Rectal smooth muscle tissue (tissue), 1 donor: ENCODE data around the gene P3H1.
"Not testable (repeated sequence)": the region's sequence is repeated elsewhere in the genome, so short reads cannot be mapped to it uniquely, and the experiment has no call there.

Experiments
- H3K27ac ChIP-seq: one replicate; pipeline ENCODE4 v1.7.0; 2013; ENCODE audit warnings: low read depth, low read length, inconsistent platforms
- H3K27me3 ChIP-seq: one replicate; pipeline ENCODE4 v1.7.0; 2013; ENCODE audit warnings: low read length; ENCODE audit not compliant: control insufficient read depth, insufficient read depth
- H3K36me3 ChIP-seq: one replicate; pipeline ENCODE4 v1.7.0; 2013; ENCODE audit warnings: low read length; ENCODE audit not compliant: control insufficient read depth, insufficient read depth
- H3K4me1 ChIP-seq: one replicate; pipeline ENCODE4 v1.7.0; 2013; ENCODE audit warnings: low read length; ENCODE audit not compliant: control insufficient read depth, insufficient read depth
- H3K4me3 ChIP-seq: one replicate; pipeline ENCODE4 v1.7.0; 2013; ENCODE audit warnings: low read length
- H3K9ac ChIP-seq: one replicate; pipeline ENCODE4 v1.7.0; 2013; ENCODE audit warnings: low read length

Gene P3H1

DNA sequence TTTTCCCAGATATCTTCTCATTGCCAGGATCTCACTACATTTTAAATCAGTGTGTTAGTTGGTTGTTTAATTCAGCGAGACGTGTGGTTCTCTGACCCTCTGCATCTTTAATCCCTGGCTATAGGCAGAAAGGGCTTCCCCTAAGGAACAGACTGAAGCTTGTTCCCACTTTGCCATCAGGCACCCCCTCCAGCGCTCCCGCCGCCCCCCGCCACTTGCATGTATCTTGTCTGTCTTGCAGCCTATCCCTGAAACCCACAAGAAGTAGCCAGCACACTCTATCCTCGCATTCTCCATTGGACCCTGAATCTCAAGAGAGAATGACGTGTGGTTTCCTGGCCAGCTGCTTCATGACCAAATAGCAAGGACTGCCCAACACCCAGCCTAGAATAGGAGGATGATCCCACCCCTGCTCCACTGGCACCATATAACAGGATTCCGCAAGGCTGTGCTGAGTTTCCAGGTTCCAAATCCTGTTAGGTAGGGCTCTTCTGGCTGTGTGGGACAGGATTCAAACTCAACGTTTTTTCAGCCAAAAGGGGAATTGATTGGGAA lies 34.6 kb downstream of the P3H1 start:
- Histone ChIP-seq H3K36me3 (no peaks in the 10 kb centered on the region), H3K9ac (no peak overlapping the region), H3K27ac (no peak overlapping the region), H3K27me3 (no peaks in the 10 kb centered on the region), H3K4me1 (no peaks in the 10 kb centered on the region), H3K4me3 (no peak overlapping the region)

DNA sequence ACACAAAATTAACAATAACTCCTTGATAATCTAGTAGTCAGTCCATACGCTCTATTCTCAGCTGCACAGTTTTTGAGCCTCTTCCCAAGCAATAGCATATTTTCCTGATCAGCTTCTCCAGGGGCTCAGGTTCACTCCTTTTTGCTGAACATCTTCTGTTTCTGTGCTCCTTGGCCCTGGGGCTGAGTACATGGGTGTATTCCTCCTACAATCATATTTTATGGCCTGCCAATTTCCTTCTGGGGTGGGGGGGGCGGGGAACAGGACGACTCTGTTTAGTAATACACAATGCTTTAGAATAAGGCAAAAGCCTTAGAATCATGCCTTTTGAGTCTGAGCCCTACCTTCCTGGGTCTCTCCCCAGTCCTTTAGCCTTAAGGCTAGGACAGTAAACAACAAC lies 35.2 kb downstream of the P3H1 start:
- Histone ChIP-seq H3K36me3 (no peaks in the 10 kb centered on the region), H3K4me1 (no peaks in the 10 kb centered on the region), H3K4me3 (no peak overlapping the region), H3K27ac (no peak overlapping the region), H3K9ac (no peak overlapping the region), H3K27me3 (no peaks in the 10 kb centered on the region)

DNA sequence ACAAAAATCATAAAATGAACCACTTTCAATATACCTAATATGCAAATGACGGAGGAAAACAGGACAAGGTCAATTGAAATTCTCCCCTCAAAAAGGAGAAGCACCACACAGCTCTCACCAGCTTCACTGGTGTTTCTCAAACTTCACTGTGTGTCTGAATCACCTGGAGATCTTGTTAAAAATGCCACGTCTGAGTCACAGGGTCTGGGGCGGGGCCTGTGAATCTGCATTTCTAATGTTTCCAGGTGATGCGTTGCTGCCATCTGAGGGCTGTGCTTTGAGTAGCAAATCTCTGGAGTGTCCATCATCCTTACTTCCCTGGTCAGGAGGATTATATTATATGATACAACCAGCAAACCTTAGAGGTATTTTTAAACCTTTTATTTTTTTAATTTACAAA lies 35.8 kb downstream of the P3H1 start:
- no peak overlapping the region for H3K27ac ChIP-seq
- H3K4me1 ChIP-seq, result no peaks in the 10 kb centered on the region
- no peaks in the 10 kb centered on the region for H3K27me3 ChIP-seq

DNA sequence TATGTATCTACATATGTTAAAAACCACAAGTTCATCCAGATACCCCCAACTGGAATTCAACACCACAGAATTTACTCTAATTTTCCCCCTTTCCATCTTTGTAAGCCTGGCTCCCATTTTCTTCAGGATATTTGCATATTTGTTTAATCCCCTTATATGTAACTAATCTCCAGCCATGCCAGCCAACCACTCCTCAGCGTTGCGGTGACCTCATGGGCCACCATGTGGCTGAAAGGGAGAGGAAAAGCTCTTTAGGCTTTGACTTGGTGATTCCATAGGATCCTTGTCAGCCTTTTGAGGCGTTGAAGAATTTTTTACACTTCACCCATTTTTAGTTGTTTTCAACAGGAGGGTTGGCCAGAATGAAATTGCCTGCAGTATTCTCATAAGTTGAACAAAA lies 36.8 kb downstream of the P3H1 start:
- no peaks in the 10 kb centered on the region for H3K27me3 ChIP-seq
- no peaks in the 10 kb centered on the region for H3K4me1 ChIP-seq
- H3K27ac ChIP-seq, result no peak overlapping the region
- no peak overlapping the region for H3K9ac ChIP-seq
- no peak overlapping the region for H3K4me3 ChIP-seq
- no peaks in the 10 kb centered on the region for H3K36me3 ChIP-seq

More for the DNA sequence above, 35.8 kb downstream of the P3H1 start:
- Histone ChIP-seq H3K36me3 (no peaks in the 10 kb centered on the region), H3K9ac (no peak overlapping the region), H3K4me3 (no peak overlapping the region)

DNA sequence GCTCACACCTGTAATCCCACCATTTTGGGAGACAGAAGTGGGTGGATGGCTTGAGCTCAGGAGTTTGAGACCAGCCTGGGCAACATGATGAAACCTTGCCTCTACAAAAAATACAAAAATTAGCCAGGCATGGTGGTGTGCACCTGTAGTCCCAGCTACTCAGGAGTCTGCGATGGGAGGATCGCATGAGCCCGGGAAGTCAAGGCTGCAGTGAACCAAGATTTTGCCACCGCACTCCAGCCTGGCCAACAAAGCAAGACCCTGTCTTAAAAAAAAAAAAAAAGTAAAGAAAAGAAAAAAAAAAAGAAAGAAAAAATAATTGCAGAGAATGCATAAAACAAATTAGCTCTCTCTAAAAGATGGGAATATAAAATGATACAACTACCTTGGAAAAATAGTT lies 41.0 kb downstream of the P3H1 start:
- not testable (repeated sequence) for H3K36me3 ChIP-seq, H3K4me1 ChIP-seq, H3K4me3 ChIP-seq, H3K27ac ChIP-seq, H3K9ac ChIP-seq, H3K27me3 ChIP-seq

DNA sequence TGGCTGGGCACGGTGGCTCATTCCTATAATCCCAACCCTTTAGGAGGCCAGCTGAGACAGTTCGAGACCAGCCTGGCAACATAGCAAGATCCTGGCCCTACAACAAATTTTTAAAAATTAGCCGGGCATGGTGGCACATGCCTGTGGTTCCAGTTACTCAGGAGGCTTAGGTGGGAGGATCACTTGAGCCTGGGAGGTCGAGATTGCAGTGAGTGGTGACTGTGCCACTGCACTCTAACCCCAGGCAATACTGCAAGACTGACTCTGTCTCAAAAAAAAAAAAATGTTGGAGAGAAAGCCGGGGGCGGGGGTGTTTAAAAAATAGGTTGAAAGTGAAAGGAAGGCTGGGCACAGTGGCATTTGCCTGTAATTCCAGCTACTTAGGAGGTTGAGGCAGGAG lies 43.3 kb downstream of the P3H1 start:
- H3K4me3 ChIP-seq, result no peak overlapping the region
- H3K9ac ChIP-seq, result no peak overlapping the region
- H3K4me1 ChIP-seq, result no peaks in the 10 kb centered on the region
- no peak overlapping the region for H3K27ac ChIP-seq
- no peaks in the 10 kb centered on the region for H3K27me3 ChIP-seq
- H3K36me3 ChIP-seq, result no peaks in the 10 kb centered on the region

DNA sequence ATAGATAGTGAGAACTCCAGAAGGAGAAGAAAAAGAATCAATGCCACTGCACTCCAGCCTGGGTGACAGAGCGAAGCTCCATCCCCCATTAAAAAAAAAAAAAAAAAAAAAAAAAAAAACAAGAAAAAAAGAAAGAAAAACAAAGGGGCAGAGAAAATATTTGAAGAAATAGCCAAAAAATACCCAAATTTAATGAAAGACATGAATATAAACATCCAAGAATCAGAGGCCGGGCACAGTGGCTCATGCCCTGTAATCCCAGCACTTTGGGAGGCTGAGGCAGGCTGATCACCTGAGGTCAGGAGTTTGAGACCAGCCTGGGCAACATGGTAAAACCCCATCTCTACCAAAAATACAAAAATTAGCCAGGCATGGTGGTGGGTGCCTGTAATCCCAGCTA lies 44.4 kb downstream of the P3H1 start:
- H3K27ac ChIP-seq, H3K4me1 ChIP-seq, H3K4me3 ChIP-seq, H3K27me3 ChIP-seq, H3K36me3 ChIP-seq, H3K9ac ChIP-seq: not testable (repeated sequence)

DNA sequence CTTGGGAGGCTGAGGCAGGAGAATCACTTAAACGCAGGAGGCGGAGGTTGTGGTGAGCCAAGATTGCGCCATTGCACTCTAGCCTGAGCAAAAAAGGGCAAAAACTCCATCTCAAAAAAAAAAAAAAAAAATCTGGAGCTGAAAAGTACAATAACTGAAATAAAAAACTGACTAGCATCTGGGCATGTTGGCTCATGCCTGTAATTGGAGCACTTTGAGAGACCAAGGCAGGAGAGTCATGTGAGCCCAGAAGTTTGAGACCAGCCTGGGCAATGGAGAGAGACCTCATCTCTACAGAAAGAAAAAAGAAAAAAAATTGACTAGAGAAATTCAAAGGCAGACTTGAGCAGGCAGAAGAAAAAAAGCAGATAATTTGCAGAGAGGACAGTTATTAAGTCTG lies 44.9 kb downstream of the P3H1 start:
- H3K4me3 ChIP-seq, result no peak overlapping the region

DNA sequence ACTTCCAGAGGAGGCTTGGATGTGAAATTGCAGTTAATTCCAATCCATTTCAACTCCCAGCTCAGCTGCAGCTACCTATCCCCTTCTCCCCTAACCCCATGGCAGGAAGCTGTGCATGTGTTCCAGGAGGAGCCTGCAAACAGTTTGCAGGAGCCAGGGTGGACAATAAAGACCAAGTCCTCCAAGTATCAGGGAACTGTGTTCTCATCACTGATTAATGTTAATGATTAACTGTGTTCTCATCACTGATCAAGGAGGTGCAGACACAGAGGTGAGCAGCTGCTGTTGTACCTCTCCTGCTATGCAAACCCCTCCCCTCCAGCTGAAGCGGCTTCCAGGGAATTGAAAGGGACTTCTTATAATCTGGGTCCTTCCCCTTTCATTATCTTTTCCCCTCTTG lies 46.0 kb downstream of the P3H1 start:
- H3K4me3 ChIP-seq, result no peak overlapping the region

More for the DNA sequence above, 44.9 kb downstream of the P3H1 start:
- H3K27ac ChIP-seq, result no peak overlapping the region
- no peaks in the 10 kb centered on the region for H3K36me3 ChIP-seq
- H3K27me3 ChIP-seq, result no peaks in the 10 kb centered on the region
- H3K9ac ChIP-seq, result no peak overlapping the region
- H3K4me1 ChIP-seq, result no peaks in the 10 kb centered on the region

DNA sequence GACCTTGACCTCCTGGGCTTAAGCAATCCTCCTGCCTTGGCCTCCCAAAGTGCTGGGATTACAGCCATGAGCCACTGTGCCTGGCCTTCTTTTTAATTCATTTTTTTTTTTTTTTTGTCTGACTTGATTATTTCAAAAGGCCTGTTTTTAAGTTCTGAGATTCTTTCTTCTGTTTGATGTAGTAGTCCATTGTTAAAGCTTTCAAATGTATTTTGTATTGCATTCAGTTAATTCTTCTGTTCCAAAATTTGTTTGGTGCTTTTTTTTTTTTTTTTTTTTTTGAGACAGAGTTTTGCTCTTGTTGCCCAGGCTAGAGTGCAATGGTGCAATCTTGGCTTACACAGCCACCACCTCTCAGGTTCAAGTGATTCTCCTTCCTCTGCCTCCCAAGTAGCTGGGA lies 52.4 kb downstream of the P3H1 start:
- not testable (repeated sequence) for H3K4me1 ChIP-seq, H3K27ac ChIP-seq, H3K4me3 ChIP-seq, H3K27me3 ChIP-seq, H3K36me3 ChIP-seq, H3K9ac ChIP-seq

More for the DNA sequence above, 46.0 kb downstream of the P3H1 start:
- Histone ChIP-seq H3K9ac (no peak overlapping the region), H3K4me1 (no peaks in the 10 kb centered on the region), H3K27me3 (no peaks in the 10 kb centered on the region), H3K36me3 (no peaks in the 10 kb centered on the region), H3K27ac (no peak overlapping the region)

DNA sequence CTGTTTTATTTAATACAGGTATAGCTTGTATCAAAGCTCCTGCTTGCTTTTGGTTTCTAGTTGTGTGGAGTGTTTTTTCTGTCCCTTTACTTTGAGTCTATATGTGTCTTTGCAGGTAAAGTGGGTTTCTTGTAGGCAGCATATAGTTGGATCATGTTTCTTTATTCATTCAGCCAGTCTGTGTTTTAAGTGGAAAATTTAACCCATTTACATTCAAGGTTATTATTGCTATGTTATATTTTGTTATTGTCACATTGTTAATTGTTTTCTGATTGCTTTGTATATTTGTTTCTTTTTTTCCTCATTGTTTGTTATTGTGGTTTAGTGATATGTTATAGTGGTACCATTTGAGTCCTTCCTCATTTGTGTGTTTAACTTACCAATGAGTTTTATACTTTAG lies 53.5 kb downstream of the P3H1 start:
- no peak overlapping the region for H3K4me3 ChIP-seq
- H3K9ac ChIP-seq, result no peak overlapping the region
- H3K4me1 ChIP-seq, result no peaks in the 10 kb centered on the region
- H3K27me3 ChIP-seq, result no peaks in the 10 kb centered on the region
- H3K27ac ChIP-seq, result no peak overlapping the region
- peaks cover 3% of the 10 kb centered on the region for H3K36me3 ChIP-seq

DNA sequence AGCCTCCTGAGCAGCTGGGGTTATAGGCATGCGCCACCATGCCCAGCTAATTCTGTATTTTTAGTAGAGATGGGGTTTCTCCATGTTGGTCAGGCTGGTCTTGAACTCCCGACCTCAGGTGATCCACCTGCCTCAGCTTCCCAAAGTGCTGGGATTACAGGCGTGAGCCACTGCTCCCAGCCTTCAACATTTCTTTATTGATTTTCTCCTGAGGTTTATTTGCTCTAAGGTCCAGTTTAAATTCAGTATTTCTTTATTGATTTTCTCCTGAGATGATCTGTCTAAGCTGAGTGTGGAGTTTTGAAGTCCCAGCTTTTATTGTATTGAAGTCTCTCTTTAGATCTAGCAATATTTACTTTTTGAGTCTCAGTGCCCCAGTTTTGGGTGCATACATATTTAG lies 54.0 kb downstream of the P3H1 start:
- H3K27me3 ChIP-seq, H3K4me3 ChIP-seq, H3K27ac ChIP-seq, H3K36me3 ChIP-seq, H3K9ac ChIP-seq, H3K4me1 ChIP-seq: not testable (repeated sequence)

DNA sequence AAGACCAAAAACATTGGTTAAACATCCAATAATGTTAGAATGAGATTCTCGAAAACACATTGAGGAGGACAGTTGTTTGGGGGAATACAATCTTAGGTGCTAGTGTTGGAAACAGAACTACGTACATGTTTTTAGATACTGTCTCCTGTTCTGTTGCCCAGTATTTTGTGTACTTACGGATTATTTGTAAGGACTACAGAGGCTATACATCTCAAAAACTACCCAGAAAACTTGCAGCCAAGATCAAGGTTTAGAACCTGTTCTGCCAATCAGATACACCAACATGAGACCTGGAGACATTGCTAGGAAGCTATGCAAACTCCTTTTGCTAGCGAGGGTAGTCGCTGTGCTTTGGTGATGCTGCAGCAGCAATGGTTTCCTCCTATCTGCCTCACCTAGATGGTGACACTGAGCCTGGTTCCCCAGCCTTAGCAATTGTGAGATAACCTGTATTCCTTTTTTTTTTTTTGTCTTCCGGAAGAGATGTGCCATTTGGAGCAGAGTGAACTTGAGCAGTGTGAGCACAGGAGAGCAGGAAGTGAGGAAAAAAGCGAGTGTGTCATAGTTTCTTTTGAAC lies 62.9 kb downstream of the P3H1 start:
- Histone ChIP-seq H3K36me3 (peaks cover 18% of the 10 kb centered on the region), H3K27me3 (no peaks in the 10 kb centered on the region), H3K9ac (no peak overlapping the region), H3K4me3 (no peak overlapping the region), H3K4me1 (no peaks in the 10 kb centered on the region), H3K27ac (no peak overlapping the region)
